Fibroblast of mammary gland (primary cell): ENCODE results near the gene TEDC1.

Experiments
- DNase-seq: peaks from one replicate; pipeline ENCODE4 v3.0.0-alpha.2; 2010; ENCODE audit warnings: low read depth
- H3K4me3 ChIP-seq: 2 replicates; pipeline ENCODE4 v1.5.1; 2011; ENCODE audit warnings: low read depth, mild to moderate bottlenecking, low read length, moderate library complexity; ENCODE audit not compliant: control insufficient read depth
- CTCF ChIP-seq: conservative IDR thresholded peaks from 2 replicates; pipeline ENCODE4 v1.5.1; 2011; ENCODE audit warnings: low read depth, low read length, inconsistent platforms; ENCODE audit not compliant: control insufficient read depth, insufficient read depth

Gene TEDC1

DNA sequence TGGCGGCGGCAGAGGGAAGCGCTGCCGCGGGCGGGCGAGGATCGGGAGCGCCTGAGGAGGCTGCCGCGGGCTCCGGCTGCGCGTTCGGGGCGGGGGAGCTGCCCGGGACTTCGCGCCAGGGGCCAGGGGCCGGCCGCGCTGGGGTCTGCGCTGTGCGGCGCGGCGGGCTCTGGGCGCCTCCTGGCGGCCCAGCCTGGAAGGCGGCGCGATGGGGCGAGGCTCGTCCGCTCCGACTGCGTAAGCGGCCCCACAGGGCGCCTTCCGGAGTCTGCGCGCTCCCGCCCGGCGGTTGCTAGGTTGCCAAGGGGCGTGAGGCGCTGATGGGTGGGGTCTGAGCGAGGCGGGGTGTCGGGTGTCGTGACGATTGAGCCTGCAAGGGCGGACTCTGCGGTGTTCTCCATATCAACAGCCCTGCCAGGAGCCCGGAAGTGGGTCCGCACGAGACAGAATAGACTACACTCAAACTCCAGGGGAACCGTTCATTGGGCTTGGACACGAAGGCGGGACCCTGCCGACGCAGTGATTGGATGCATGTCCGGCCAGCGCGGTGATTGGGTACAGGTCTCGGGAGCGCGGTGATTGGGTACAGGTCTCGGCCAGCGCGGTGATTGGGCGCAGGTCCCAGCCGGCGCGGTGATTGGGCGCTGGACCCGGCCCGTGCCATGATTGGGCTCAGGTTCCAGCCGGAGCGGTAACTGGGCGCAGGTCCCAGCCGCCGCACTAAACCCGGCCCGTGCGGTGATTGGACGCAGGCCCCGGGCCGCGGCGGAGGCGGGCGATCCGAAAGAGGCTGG lies at the start of gene TEDC1:
TEDC1 (plus strand) TSS at position 675 of the 794 bp plus-strand sequence. CDS start 130 bp downstream, outside the sequence.
- peak; percentile 100 for DNase-seq
- TF ChIP-seq CTCF = no peak
- H3K4me3 ChIP-seq = peak within 1 kb of the TSS; percentile 61

GRCh38 chr14:105442125-105442524 lies 48.9 kb upstream of the TEDC1 start:
- no peak for TF ChIP-seq CTCF

DNA sequence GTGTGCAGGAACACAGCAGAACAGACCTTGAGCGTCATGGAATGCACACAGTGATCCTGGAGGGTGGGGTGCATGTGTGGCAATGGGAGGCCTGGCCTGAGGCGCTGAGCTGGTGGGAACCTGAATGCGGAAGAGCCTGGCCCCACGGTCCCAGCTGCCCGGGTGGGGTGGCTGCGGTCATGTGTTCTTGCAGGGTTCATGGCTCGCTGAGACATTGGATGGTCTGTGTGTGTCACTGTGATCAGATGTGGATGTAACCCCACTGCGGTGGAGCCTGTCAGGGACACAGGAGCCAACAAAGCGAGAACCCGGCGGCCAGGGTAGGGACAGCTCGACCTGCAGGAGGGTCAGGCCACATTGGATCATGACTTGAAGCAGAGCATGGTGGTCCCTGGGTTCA lies 48.2 kb upstream of the TEDC1 start:
- DNase-seq = no peak
- no peak overlapping the region for H3K4me3 ChIP-seq
- no peak for TF ChIP-seq CTCF

More at GRCh38 chr14:105442125-105442524, 48.9 kb upstream of the TEDC1 start:
- no peak for DNase-seq
- no peak overlapping the region for H3K4me3 ChIP-seq

DNA sequence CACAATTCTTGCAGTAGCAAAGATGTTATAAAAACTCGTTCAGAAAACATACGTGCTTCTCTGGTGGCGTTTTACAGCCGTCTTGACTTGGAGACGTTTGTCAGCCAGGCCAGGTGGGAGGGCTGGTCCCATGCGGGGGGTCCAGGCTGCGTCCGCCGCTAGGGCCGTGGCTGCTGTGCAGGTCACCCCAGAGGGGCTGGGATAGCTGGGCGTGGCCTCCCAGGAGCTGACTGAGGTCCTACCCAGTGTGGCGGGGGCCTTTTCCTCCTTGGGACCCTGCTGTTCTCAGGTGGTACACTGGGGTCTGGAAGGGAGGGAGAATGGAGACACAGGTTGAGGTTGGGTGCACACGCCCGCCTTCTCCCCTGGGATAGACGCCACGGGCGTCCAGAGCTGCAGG lies 46.2 kb upstream of the TEDC1 start:
- no peak for DNase-seq
- H3K4me3 ChIP-seq = no peak overlapping the region
- TF ChIP-seq CTCF = no peak

DNA sequence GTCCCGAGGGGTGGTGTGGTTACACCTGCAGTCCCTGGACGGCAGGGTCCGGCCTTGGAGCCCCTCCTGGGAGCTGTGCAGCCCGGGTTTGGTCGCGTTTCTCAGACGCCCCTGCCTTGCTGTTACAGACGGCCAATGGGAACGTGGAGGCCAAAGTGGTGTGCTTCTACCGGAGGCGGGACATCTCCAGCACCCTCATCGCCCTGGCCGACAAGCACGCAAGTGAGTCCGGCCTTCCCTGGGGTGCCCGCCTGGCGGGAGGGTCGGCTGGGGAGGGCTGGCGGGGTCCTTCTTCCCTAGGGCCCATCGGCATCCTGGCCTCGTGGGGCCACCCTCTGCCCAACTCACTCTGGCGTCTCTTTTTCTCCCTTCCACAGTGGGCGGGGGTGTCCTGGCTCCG lies 45.8 kb upstream of the TEDC1 start:
- DNase-seq = no peak
- no peak overlapping the region for H3K4me3 ChIP-seq
- no peak for TF ChIP-seq CTCF

DNA sequence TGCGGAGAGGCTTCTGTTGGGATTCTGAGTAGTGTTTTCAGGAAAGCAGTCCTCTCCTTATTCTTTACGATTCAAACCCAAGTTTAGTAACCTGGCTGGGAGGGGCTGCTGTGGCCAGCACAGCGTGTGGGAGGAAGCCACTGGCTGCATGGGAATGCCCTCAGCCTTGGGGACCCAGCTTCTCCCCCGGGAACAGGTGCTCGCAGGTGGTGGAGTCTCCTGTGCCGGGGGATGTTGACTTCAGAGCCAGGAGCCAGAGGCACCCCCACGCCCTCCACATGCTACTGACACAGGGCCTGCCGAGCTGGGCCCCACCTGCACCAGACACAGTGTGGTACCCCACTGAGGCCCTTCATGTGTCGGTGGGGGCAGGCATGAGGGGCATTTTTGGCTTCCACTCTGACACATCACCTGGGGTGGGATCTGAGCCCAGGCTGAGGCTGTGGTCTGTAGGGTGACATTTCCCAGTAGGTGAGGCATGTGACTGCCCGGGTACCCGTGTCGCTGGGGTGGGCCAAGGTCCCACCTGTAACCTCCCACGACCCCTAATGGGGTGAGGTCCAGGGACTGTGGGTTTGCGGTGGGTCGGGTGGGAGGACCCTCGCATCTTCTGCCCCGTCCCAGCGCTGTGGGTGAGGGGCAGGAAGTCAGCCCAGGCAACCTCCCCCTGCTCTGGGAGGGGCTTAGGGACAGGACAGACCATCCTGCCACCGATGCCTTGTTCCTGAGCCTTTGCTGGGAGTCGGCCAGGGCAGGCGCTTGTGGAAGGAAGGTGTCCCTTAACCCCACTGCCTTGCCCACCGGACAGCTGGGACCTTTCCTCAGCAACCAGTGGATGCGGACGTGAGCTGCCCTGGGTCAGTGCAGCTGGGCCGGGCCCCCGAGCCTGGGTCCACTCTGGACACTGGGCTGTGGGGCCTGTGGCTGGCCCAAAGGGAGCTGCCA lies 44.9 kb upstream of the TEDC1 start:
- no peak for TF ChIP-seq CTCF
- no peak overlapping the region for H3K4me3 ChIP-seq
- no peak for DNase-seq
